ENCODE measurements around the gene TOP3A. TPM values are rescaled to one million over a fixed set of nuclear protein-coding genes. Genes with fewer than 3 reads are reported as not detected.
A peak's percentile ranks its signal among the peaks of the same experiment; 100 is the strongest.

The TOP3A gene
- total and polyA plus RNA-seq, 2 of the 13 experiments (the other 11 are each of a cell fraction or from before 2014, with no cell fraction given) = 16.9 to 36.8 TPM

- Histone ChIP-seq H4K20me1 (ENCODE audit: insufficient read depth, low read length) (peaks cover 8% of the 10 kb centered on the region; the same call in 1 of the 2 replicates), H3K4me2 (ENCODE audit: low read depth, low read length) (peak overlapping the region; percentile 97), H3K9ac (ENCODE audit: insufficient read depth, low read depth, low read length) (peak overlapping the region; percentile 80), H3K36me3 (replicated peaks in 1 of 2; ENCODE audit: control insufficient read depth in 1 of 2, insufficient read depth in 2 of 2, low read length in 2 of 2) (peaks cover 7 to 34% of the 10 kb centered on the region in 2 experiments; a peak in 4 of 5 replicates), H3K4me3 (replicated peaks in 1 of 3; ENCODE audit: insufficient read depth in 1 of 3, low read depth in 2 of 3, low read length in 3 of 3) (peak overlapping the region; percentile 75 to 82 (median 81)), H3K27ac (ENCODE audit: extremely low read length, insufficient read depth, low read length) (peak overlapping the region; percentile 83), H2AFZ (ENCODE audit: low read length) (peak overlapping the region; percentile 23), H3K79me2 (ENCODE audit: insufficient read depth, low read length) (peaks cover 30% of the 10 kb centered on the region), H3K27me3 (ENCODE audit: control insufficient read depth in 1 of 2, insufficient read depth in 2 of 2, low read length in 2 of 2) (no peaks in the 10 kb centered on the region; a peak in 1 of 5 replicates), H3K9me3 (ENCODE audit: low read length) (no peaks in the 10 kb centered on the region), H3K4me1 (ENCODE audit: insufficient read depth, low read length) (peaks cover 34% of the 10 kb centered on the region)
- ATAC-seq (peak; percentile 7), FAIRE-seq (no peak), DNase-seq (ENCODE audit: low spot score) (peak; percentile 34)
- WGBS (ENCODE audit: low lambda C conversion rate) = 10% methylated on average over 18 of the region's 22 CpGs
- in situ Hi-C loops (cut with HindIII; ENCODE audit: extremely low pct_ligation_motif_present, low pct_unique_long_range_greater_than_20kb) (loop anchor here (5.0 kb wide), 1 partner anchor 37 kb away; no protein-coding TSS in a partner anchor), intact Hi-C loops (cut with micrococcal nuclease; ENCODE audit: unreplicated experiment) (loop anchor here (5.0 kb wide), 1 partner anchor 58 kb away; the partner anchor contains the start of gene SMCR8)
- BruUV-seq (replicated peaks) = no TSS peak
- CTCF ChIA-PET (ENCODE audit: low intra/inter-chr PET ratio, low total read pairs) = no interaction called here
- POLR2A ChIA-PET = interaction anchor here (0.7 to 2.7 kb wide), 8 partner anchors 8 to 117 kb away, joined by 3 to 7 read pairs (median 4); partner anchors contain the start of genes ALKBH5, SHMT1, SMCR8 and TOP3A
- TF ChIP-seq PLRG1 (conservative IDR thresholded peaks at IDR 0.05) (no peak), ELF4 (CRISPR knock-in tag; IDR thresholded peaks at IDR 0.05; ENCODE audit: borderline replicate concordance) (no peak), HOXA9 (CRISPR knock-in tag; IDR thresholded peaks at IDR 0.05; ENCODE audit: borderline replicate concordance) (no peak), ZNF441 (CRISPR knock-in tag; IDR thresholded peaks at IDR 0.05; ENCODE audit: borderline replicate concordance) (0 out of 2 replicates have a peak, but pooled peaks have one; percentile 37), FOXJ3 (CRISPR knock-in tag; IDR thresholded peaks at IDR 0.05; ENCODE audit: borderline replicate concordance) (no peak), MYNN (CRISPR knock-in tag; IDR thresholded peaks at IDR 0.05; ENCODE audit: low read depth) (no peak), ZNF552 (CRISPR knock-in tag; IDR thresholded peaks at IDR 0.05; ENCODE audit: borderline replicate concordance) (no peak), HDAC1 (CRISPR knock-in tag; IDR thresholded peaks at IDR 0.05) (0 out of 2 replicates have a peak, but pooled peaks have one; percentile 20), HNRNPLL (IDR thresholded peaks at IDR 0.05; ENCODE audit: low read depth, low read length, poor library complexity, severe bottlenecking) (no peak), ZFP91 (CRISPR knock-in tag; IDR thresholded peaks at IDR 0.05; ENCODE audit: borderline replicate concordance) (no peak), PRMT3 (CRISPR knock-in tag; IDR thresholded peaks at IDR 0.05; ENCODE audit: borderline replicate concordance, low read depth) (no peak), KLF15 (CRISPR knock-in tag; IDR thresholded peaks at IDR 0.05; ENCODE audit: borderline replicate concordance) (0 out of 2 replicates have a peak, but pooled peaks have one; percentile 2), BRD4 (CRISPR knock-in tag; IDR thresholded peaks at IDR 0.05) (no peak), MLX (CRISPR knock-in tag; IDR thresholded peaks at IDR 0.05) (no peak), GFI1 (CRISPR knock-in tag; IDR thresholded peaks at IDR 0.05; ENCODE audit: borderline replicate concordance) (0 out of 2 replicates have a peak, but pooled peaks have one; percentile 30), HIC2 (CRISPR knock-in tag; IDR thresholded peaks at IDR 0.05; ENCODE audit: low read depth) (no peak), ELF3 (CRISPR knock-in tag; IDR thresholded peaks at IDR 0.05) (0 out of 2 replicates have a peak, but pooled peaks have one; percentile 17), TBL1XR1 (IDR thresholded peaks at IDR 0.05; ENCODE audit: borderline replicate concordance, low read length, partially characterized antibody) (no peak), TOE1 (CRISPR knock-in tag; IDR thresholded peaks at IDR 0.05) (no peak), ZMAT3 (CRISPR knock-in tag; conservative IDR thresholded peaks at IDR 0.05) (0 out of 2 replicates have a peak, but pooled peaks have one; percentile 11)
Measured at GRCh38 chr17:18259621-18260331, 55.0 kb downstream of the TOP3A start.

Data from HepG2 (cell line).